A549 (cell line): ENCODE measurements around the gene GLRA1. TPM values are rescaled to one million over a fixed set of nuclear protein-coding genes. Genes with fewer than 3 reads are reported as not detected.
A peak's percentile ranks its signal among the peaks of the same experiment; 100 is the strongest.
"Not testable (repeated sequence)": the region's sequence is repeated elsewhere in the genome, so short reads cannot be mapped to it uniquely, and the experiment has no call there.

Source experiments
- ATAC-seq, 2 experiments: fragments of 200-7000 bp in 1 of 2; fragments of >200 bp in 1 of 2; cut with Nextera tagmentation in 1 of 2; cut with Tn5 transposase in 1 of 2; 3 replicates each; pipeline versions ENCODE4 v1.8.0 to v1.9.1; 2018 to 2020; ENCODE audit warnings: mild to moderate bottlenecking in 1 of 2, moderate library complexity in 1 of 2
- CTCF ChIA-PET: fragments of 300-600 bp; sonication (Branson Sonifier 250); formaldehyde crosslinking; extraction: SDS; loops from one replicate; lab custom pipeline; 2021; ENCODE audit warnings: antibody characterized with exemption, inconsistent platforms; lab: Yijun Ruan, JAX
- POLR2A ChIA-PET: fragments of 350-600 bp; formaldehyde crosslinking; extraction: SDS; loops from one replicate; lab custom pipeline; 2021; ENCODE audit warnings: antibody characterized with exemption, inconsistent platforms; lab: Yijun Ruan, JAX
- DNase-seq, 2 experiments: peaks; one replicate each; pipeline versions ENCODE4 v3.0.0 to v3.0.0-alpha.2; 2011 to 2016; ENCODE audit warnings: low read depth in 1 of 2, low spot score in 1 of 2
- FAIRE-seq: peaks from 2 replicates; lab custom pipeline; 2011; peaks lifted over from hg19 to GRCh38; lab: Jason Lieb, UNC
- H3K27ac ChIP-seq, 2 experiments: fragments of >200 bp; sonication (Bioruptor Twin); formaldehyde crosslinking; 3 replicates each; pipeline ENCODE4 v1.5.1; 2016 to 2017
- H3K4me1 ChIP-seq: fragments of >200 bp; sonication (Bioruptor Twin); formaldehyde crosslinking; 3 replicates; pipeline ENCODE4 v1.6.1; 2016
- H3K4me2 ChIP-seq: fragments of >200 bp; sonication (Bioruptor Twin); formaldehyde crosslinking; 3 replicates; pipeline ENCODE4 v1.6.1; 2016
- H3K4me3 ChIP-seq: fragments of >200 bp; sonication (Bioruptor Twin); formaldehyde crosslinking; 3 replicates; pipeline ENCODE4 v1.5.1; 2016
- H3K9me3 ChIP-seq: fragments of >200 bp; sonication (Bioruptor Twin); formaldehyde crosslinking; 3 replicates; pipeline ENCODE4 v1.6.1; 2016
- CBX2 ChIP-seq: fragments of 200-600 bp; sonication (generic); IDR thresholded peaks from 2 replicates; pipeline ENCODE4 v1.6.1; 2016; ENCODE audit warnings: low read depth, mild to moderate bottlenecking, borderline replicate concordance
- ELK1 ChIP-seq: fragments of 150-350 bp; IDR thresholded peaks from 2 replicates; pipeline ENCODE4 v1.6.1; 2014; ENCODE audit warnings: low read depth, mild to moderate bottlenecking, low read length
- ESRRA ChIP-seq: fragments of 150-350 bp; IDR thresholded peaks from 2 replicates; pipeline ENCODE4 v1.6.1; 2014; ENCODE audit warnings: mild to moderate bottlenecking, low read length, borderline replicate concordance
- HDAC2 ChIP-seq: fragments of 200-600 bp; sonication (generic); IDR thresholded peaks from 2 replicates; pipeline ENCODE4 v1.6.1; 2016
- HEYL ChIP-seq: fragments of 250-450 bp; sonication (Bioruptor Pico); IDR thresholded peaks from 2 replicates; pipeline ENCODE4 v1.8.0; 2021; ENCODE audit warnings: mild to moderate bottlenecking, moderate library complexity
- HOXA7 ChIP-seq: fragments of 250-450 bp; sonication (Bioruptor Pico); IDR thresholded peaks from 2 replicates; pipeline ENCODE4 v1.5.0; 2020; ENCODE audit warnings: mild to moderate bottlenecking, moderate library complexity
- KDM5A ChIP-seq: fragments of 200-600 bp; sonication (generic); IDR thresholded peaks from 2 replicates; pipeline ENCODE4 v1.6.1; 2016; ENCODE audit warnings: antibody characterized with exemption, mild to moderate bottlenecking
- MAFK ChIP-seq: fragments of 450-650 bp; IDR thresholded peaks from 2 replicates; pipeline ENCODE4 v1.6.1; 2014; ENCODE audit not compliant: partially characterized antibody
- MAZ ChIP-seq: fragments of 150-350 bp; IDR thresholded peaks from 2 replicates; pipeline ENCODE4 v1.6.1; 2014; ENCODE audit warnings: antibody characterized with exemption, low read depth, low read length, borderline replicate concordance
- NR3C1 ChIP-seq: fragments of >200 bp; sonication (Bioruptor Twin); formaldehyde crosslinking; IDR thresholded peaks from 3 replicates; pipeline ENCODE4 v1.6.1; 2017
- PHF8 ChIP-seq: fragments of 200-600 bp; sonication (generic); IDR thresholded peaks from 2 replicates; pipeline ENCODE4 v1.6.1; 2016; ENCODE audit warnings: low read depth, mild to moderate bottlenecking, antibody characterized with exemption, moderate library complexity, borderline replicate concordance
- POLR2A ChIP-seq: IDR thresholded peaks from 2 replicates; pipeline ENCODE4 v1.6.1; 2012; ENCODE audit warnings: mild to moderate bottlenecking, low read length
- RARB ChIP-seq: fragments of 250-450 bp; sonication (Bioruptor Pico); IDR thresholded peaks from 2 replicates; pipeline ENCODE4 v1.8.0; 2021; ENCODE audit warnings: mild to moderate bottlenecking, moderate library complexity
- RFX5 ChIP-seq: fragments of 450-650 bp; IDR thresholded peaks from 2 replicates; pipeline ENCODE4 v1.7.1; 2014; ENCODE audit warnings: antibody characterized with exemption, mild to moderate bottlenecking, moderate library complexity
- SMC3 ChIP-seq: fragments of >200 bp; sonication (Bioruptor Twin); formaldehyde crosslinking; IDR thresholded peaks from 3 replicates; pipeline ENCODE4 v1.6.1; 2018; ENCODE audit warnings: inconsistent platforms
- SREBF2 ChIP-seq: fragments of 450-650 bp; IDR thresholded peaks from 2 replicates; pipeline ENCODE4 v1.6.1; 2014; ENCODE audit warnings: mild to moderate bottlenecking, moderate library complexity
- TFCP2L1 ChIP-seq: fragments of 250-450 bp; sonication (Bioruptor Pico); IDR thresholded peaks from 2 replicates; pipeline ENCODE4 v1.5.0; 2021; ENCODE audit warnings: mild to moderate bottlenecking
- ZFP36 ChIP-seq: fragments of 450-650 bp; IDR thresholded peaks from 2 replicates; pipeline ENCODE4 v1.6.1; 2014; ENCODE audit warnings: borderline replicate concordance; ENCODE audit not compliant: partially characterized antibody
- ZSCAN20 ChIP-seq: fragments of 250-450 bp; sonication (Bioruptor Pico); IDR thresholded peaks from 2 replicates; pipeline ENCODE4 v1.8.0; 2022; ENCODE audit warnings: mild to moderate bottlenecking, moderate library complexity
- WGBS: methylation state at CpG from one replicate; pipeline ENCODE4 v1.1.6; 2017; ENCODE audit errors: missing lambda C conversion rate; 5-methylcytosine and 5-hydroxymethylcytosine counted together
- polyA plus RNA-seq, 4 experiments: library from polyadenylated mRNA; depleted of rRNA in 3 of 4; stranded (reverse); fragments of >200 nt; fragmentation: RNase III in 1 of 4; extraction: RNeasy Plus Mini Kit Qiagen cat#74134 plus additional on column Dnase treatment in 1 of 4; gene quantifications; 2 replicates in 3 of 4; 3 replicates in 1 of 4; pipeline ENCODE4 v1.2.3, GENCODE V29; 2011 to 2017
- TF ChIP-seq, protein P1 (sequence below): fragments of >200 bp; sonication (Bioruptor Twin); formaldehyde crosslinking; IDR thresholded peaks from 3 replicates; pipeline ENCODE4 v1.5.1; 2016
- TF ChIP-seq, protein P2 (sequence below): fragments of 250-450 bp; sonication (Bioruptor Pico); IDR thresholded peaks from 2 replicates; pipeline ENCODE4 v1.5.0; 2021; ENCODE audit warnings: mild to moderate bottlenecking, moderate library complexity, borderline replicate concordance
- TF ChIP-seq, protein P3 (sequence below): IDR thresholded peaks from 2 replicates; pipeline ENCODE4 v1.6.1; 2012

The GLRA1 gene
- polyA plus RNA-seq, 2 of the 4 experiments (the other 2 are of a cell fraction): not detected

GRCh38 chr5:151847871-151848270 is 76.8 kb downstream of the GLRA1 start:
- POLR2A ChIA-PET: no interaction called here
- H3K4me3 ChIP-seq: no peak overlapping the region

GRCh38 chr5:151846765-151847164 is 77.9 kb downstream of the GLRA1 start:
- POLR2A ChIA-PET: no interaction called here
- Histone ChIP-seq H3K4me2 (no peak overlapping the region), H3K9me3 (no peaks in the 10 kb centered on the region), H3K4me1 (no peaks in the 10 kb centered on the region), H3K27ac (no peak overlapping the region), H3K4me3 (no peak overlapping the region)
- FAIRE-seq: no peak
- TF ChIP-seq CBX2: no peak
- TF ChIP-seq MAFK: peak; percentile 72
- no peak for ATAC-seq
- CTCF ChIA-PET: interaction anchor here (0.6 kb wide), 1 partner anchor 18 kb away, joined by 4 read pairs; no protein-coding TSS in a partner anchor
- no peak for DNase-seq

More at GRCh38 chr5:151847871-151848270, 76.8 kb downstream of the GLRA1 start:
- ATAC-seq (no peak), FAIRE-seq (no peak), DNase-seq (no peak)
- WGBS: 10% methylated on average over 1 of the region's 1 CpG
- no peak overlapping the region for H3K27ac ChIP-seq
- H3K9me3 ChIP-seq: no peaks in the 10 kb centered on the region
- no peak overlapping the region for H3K4me2 ChIP-seq
- CTCF ChIA-PET: no interaction called here
- H3K4me1 ChIP-seq: no peaks in the 10 kb centered on the region
- TF ChIP-seq ZFP36: no peak
- TF ChIP-seq HEYL (CRISPR knock-in tag): no peak
- TF ChIP-seq, protein P1, sequence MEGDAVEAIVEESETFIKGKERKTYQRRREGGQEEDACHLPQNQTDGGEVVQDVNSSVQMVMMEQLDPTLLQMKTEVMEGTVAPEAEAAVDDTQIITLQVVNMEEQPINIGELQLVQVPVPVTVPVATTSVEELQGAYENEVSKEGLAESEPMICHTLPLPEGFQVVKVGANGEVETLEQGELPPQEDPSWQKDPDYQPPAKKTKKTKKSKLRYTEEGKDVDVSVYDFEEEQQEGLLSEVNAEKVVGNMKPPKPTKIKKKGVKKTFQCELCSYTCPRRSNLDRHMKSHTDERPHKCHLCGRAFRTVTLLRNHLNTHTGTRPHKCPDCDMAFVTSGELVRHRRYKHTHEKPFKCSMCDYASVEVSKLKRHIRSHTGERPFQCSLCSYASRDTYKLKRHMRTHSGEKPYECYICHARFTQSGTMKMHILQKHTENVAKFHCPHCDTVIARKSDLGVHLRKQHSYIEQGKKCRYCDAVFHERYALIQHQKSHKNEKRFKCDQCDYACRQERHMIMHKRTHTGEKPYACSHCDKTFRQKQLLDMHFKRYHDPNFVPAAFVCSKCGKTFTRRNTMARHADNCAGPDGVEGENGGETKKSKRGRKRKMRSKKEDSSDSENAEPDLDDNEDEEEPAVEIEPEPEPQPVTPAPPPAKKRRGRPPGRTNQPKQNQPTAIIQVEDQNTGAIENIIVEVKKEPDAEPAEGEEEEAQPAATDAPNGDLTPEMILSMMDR: no peak
- TF ChIP-seq, protein P2, sequence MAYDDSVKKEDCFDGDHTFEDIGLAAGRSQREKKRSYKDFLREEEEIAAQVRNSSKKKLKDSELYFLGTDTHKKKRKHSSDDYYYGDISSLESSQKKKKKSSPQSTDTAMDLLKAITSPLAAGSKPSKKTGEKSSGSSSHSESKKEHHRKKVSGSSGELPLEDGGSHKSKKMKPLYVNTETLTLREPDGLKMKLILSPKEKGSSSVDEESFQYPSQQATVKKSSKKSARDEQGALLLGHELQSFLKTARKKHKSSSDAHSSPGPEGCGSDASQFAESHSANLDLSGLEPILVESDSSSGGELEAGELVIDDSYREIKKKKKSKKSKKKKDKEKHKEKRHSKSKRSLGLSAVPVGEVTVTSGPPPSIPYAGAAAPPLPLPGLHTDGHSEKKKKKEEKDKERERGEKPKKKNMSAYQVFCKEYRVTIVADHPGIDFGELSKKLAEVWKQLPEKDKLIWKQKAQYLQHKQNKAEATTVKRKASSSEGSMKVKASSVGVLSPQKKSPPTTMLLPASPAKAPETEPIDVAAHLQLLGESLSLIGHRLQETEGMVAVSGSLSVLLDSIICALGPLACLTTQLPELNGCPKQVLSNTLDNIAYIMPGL (CRISPR knock-in tag): no peak
- TF ChIP-seq SREBF2: no peak
- no peak for TF ChIP-seq TFCP2L1 (CRISPR knock-in tag)
- TF ChIP-seq, protein P3, sequence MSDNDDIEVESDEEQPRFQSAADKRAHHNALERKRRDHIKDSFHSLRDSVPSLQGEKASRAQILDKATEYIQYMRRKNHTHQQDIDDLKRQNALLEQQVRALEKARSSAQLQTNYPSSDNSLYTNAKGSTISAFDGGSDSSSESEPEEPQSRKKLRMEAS: no peak
- no peak for TF ChIP-seq SMC3
- no peak for TF ChIP-seq RFX5
- no peak for TF ChIP-seq ESRRA
- no peak for TF ChIP-seq KDM5A

DNA sequence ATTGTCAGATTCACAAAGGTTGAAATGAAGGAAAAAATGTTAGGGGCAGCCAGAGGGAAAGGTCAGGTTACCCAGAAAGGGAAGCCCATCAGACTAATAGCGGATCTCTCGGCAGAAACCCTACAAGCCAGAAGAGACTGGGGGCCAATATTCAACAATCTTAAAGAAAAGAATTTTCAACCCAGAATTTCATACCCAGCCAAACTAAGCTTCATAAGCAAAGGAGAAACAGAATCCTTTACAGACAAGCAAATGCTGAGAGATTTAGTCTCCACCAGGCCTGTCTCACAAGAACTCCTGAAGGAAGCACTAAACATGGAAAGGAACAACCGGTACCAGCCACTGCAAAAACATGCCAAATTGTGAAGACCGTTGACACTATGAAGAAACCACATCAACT is 91.8 kb downstream of the GLRA1 start:
- H3K9me3 ChIP-seq: peaks cover 56% of the 10 kb centered on the region
- ATAC-seq, H3K4me3 ChIP-seq, FAIRE-seq, H3K4me2 ChIP-seq, H3K27ac ChIP-seq, CTCF ChIA-PET, POLR2A ChIA-PET, DNase-seq, H3K4me1 ChIP-seq: not testable (repeated sequence)
- 94% methylated on average over 4 of the region's 4 CpGs for WGBS

- H3K9me3 ChIP-seq: peaks cover 44% of the 10 kb centered on the region
- TF ChIP-seq HDAC2 (no peak), ZSCAN20 (CRISPR knock-in tag) (no peak), POLR2A (no peak), RARB (CRISPR knock-in tag) (no peak), ELK1 (no peak), KDM5A (no peak), CBX2 (no peak), HOXA7 (no peak), MAZ (no peak), SMC3 (no peak), PHF8 (no peak), NR3C1 (no peak)
- TF ChIP-seq, protein P2 (CRISPR knock-in tag): no peak
- H3K27ac ChIP-seq: no peak overlapping the region
- ATAC-seq (no peak), DNase-seq (no peak), FAIRE-seq (no peak)
- H3K4me2 ChIP-seq: no peak overlapping the region
- H3K4me3 ChIP-seq: no peak overlapping the region
- POLR2A ChIA-PET: no interaction called here
- CTCF ChIA-PET: interaction anchor here (0.6 to 2.9 kb wide), 3 partner anchors 18 to 314 kb away, joined by 3 to 10 read pairs (median 4); no protein-coding TSS in a partner anchor
- H3K4me1 ChIP-seq: no peaks in the 10 kb centered on the region
- WGBS: 100% methylated on average over 1 of the region's 1 CpG
Measured at GRCh38 chr5:151829370-151829769, 95.3 kb downstream of the GLRA1 start.
